GM10847 (cell line): ENCODE data around the gene UPK3B.
"Not testable (repeated sequence)": the region's sequence is repeated elsewhere in the genome, so short reads cannot be mapped to it uniquely, and the experiment has no call there.

Experiments
- POLR2A ChIP-seq: IDR thresholded peaks from 2 replicates; pipeline ENCODE4 v1.6.1; 2011; ENCODE audit not compliant: insufficient read length; ENCODE audit errors: extremely low read depth

Gene UPK3B

GRCh38 chr7:76509931-76510877 lies at the start of gene UPK3B:
TSS of gene UPK3B (plus strand) at chr7:76510552. CDS start at chr7:76510653, 101 bp downstream.
- TF ChIP-seq POLR2A: no peak

GRCh38 chr7:76461464-76462101 lies 48.8 kb upstream of the UPK3B start, which contains the start of gene DTX2:
TSS of gene DTX2 (plus strand) at chr7:76461709. CDS start at chr7:76480510, 18,801 bp downstream.
- not testable (repeated sequence) for TF ChIP-seq POLR2A

DNA sequence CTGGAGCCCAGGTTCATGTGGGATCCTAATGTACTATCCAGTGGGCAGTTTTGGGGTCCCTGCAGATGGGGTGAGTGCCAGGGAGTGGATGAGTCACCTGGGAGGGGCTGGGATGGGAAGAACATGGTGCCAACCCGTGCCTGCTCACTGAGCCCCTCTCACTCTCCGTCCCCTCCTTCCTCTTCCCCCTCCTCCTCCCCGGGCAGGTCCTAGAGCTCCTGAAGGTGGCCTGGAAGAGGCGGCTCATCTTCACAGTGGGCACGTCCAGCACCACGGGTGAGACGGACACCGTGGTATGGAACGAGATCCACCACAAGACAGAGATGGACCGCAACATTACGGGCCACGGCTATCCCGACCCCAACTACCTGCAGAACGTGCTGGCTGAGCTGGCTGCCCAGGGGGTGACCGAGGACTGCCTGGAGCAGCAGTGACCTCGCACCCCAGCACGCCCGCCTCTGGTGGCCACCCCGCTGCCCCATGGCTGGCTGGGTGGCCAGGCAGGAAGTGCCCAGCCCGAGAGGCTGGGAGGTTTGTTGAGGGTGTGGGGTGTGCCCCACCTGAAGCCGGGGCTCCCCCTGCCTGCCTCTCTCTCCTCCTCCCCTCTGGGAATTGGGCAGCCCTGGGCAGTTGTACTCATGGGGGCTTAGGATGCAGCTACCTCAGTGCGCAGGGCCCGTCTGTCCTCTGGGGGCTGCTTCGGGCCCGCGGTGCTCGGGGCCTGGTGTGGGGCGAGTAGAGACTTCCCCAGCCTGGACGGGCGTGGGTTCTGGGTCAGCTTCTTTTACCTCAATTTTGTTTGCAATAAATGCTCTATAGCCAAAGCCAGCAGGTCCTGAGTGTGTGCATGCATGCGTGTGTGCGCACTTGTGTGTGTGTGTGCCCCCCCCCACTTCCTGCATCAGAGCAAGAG lies 4.9 kb upstream of the UPK3B start:
- no peak for TF ChIP-seq POLR2A

DNA sequence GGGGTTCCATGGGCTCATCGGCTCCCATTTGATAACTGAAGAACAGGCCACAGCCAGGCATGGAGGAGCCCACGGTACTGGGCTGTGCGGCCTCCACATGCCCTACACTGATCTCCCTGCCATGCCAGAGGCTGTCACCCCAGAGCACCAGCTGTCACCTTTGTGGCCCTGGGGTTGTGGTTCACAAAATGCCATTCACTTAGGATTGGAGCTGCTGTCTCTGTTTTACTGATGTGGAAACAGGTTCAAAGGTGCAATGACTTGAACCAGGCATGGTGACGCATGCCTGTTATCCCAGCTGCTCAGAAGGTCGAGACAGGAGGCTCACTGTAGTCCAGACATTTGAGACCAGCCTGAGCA lies 4.3 kb upstream of the UPK3B start:
- TF ChIP-seq POLR2A: no peak

GRCh38 chr7:76507723-76508406 lies 2.5 kb upstream of the UPK3B start:
- TF ChIP-seq POLR2A: no peak

GRCh38 chr7:76512941-76513816 lies 2.8 kb downstream of the UPK3B start:
- no peak for TF ChIP-seq POLR2A

- TF ChIP-seq POLR2A: no peak
Observed at GRCh38 chr7:76513817-76514799, 3.8 kb downstream of the UPK3B start.

DNA sequence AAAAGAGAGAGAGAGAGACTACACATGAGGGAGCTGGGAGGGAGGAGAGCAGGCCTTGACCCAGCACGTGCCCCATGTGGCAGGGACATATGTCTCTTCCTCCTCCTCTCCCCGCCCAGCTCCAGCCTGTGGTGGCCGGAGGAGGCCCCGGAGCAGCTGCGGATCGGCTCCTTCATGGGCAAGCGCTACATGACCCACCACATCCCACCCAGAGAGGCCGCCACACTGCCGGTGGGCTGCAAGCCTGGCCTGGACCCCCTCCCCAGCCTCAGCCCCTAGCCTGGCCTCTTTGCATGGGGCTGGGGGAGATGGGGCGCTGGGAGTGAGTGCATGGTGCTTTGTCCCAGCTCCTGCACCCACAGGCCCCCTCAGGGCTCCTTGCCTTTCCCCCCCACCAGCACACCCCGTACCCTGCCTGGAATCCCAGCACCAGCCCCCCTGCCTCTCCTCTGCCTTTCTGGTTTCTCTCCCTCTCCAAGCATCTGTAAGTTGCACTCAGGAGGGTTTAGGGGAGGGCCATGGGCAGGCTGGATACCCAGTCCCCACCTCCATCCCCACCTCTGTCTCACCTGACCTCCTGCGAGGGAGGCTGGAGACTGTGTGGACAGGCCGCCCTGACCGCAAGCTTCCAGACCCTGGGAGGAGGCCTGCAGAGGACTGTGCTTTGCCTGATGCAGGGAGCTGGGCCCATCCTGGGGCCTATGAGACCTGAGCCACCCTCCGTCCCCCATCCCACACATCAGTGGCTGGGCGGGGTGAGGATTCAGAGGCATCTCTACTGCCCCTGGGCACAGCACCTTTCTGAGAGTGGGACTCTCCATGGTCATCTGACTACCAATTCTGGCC lies 4.8 kb downstream of the UPK3B start:
- no peak for TF ChIP-seq POLR2A

DNA sequence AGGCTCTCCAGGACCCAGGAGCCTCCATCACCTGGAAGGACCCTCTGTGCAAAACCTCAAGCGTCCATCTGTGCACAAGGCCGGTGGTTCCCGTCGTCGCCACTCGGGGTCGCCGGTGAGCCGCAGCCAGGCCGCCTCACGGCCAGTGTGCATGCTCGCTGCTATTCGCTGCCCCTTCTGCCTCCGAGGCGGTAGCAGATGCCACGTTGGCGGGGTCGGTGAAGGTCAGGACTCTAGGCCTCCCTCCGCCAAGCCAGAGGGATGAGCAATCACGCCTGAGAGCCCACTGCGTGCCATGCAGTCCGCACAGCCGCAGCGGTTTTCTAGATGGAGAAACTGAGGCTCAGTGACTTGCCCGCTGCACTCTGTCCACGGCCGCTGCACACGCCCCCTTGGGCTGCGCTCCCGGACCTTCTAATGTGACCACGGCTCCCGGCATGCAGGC lies 5.7 kb downstream of the UPK3B start:
- TF ChIP-seq POLR2A: no peak

DNA sequence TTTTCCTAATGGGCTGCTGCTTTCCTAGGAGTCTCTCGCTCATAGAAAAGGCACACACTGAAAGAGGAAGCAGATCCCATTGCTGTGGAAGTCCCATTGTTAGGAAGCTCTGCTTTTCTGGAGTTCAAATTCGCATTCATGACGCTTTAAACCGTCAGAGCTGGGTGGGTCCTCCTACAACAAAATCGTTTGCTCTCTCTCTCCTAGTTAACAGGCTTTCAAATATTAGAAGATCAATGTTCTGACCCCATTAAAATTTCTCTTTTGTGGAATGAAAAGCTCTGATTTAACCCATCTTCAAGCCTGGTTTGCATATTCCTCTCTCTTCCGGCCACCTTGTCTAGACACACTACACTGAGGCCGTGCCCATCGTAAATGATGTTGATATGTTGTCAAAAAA lies 32.8 kb downstream of the UPK3B start, which contains the start of gene SPDYE16:
Gene SPDYE16, minus strand, starts transcription at position 101 of the 400 bp plus-strand sequence. CDS start 1,838 bp downstream, outside the sequence.
- TF ChIP-seq POLR2A: not testable (repeated sequence)
